Body of pancreas (tissue), 4 donors: ENCODE data around the gene FBXO41. TPM values are rescaled to one million over a fixed set of nuclear protein-coding genes. Genes with fewer than 3 reads are reported as not detected.
A peak's percentile ranks its signal among the peaks of the same experiment; 100 is the strongest.

Source experiments
- ATAC-seq: fragments of 150-250 bp; one replicate; pipeline ENCODE4 v1.9.1; 2016
- DNase-seq, 4 donors: peaks; one replicate each; pipeline ENCODE4 v3.0.0-alpha.2; 2019
- H3K27ac ChIP-seq, 4 donors: fragments of 200-600 bp; sonication (generic); 1 replicate in 3 of 4; 2 replicates in 1 of 4; pipeline versions ENCODE4 v1.5.1 to v1.6.1; 2016 to 2019; ENCODE audit warnings: mild to moderate bottlenecking in 1 of 4, mixed read lengths in 1 of 4, moderate library complexity in 1 of 4
- H3K27me3 ChIP-seq, 2 donors: fragments of 200-600 bp; sonication (generic); one replicate each; pipeline ENCODE4 v1.6.0; 2016; ENCODE audit warnings: mild to moderate bottlenecking in 1 of 2
- H3K36me3 ChIP-seq, 2 donors: fragments of 200-600 bp; sonication (generic); replicated peaks in 1 of 2; 2 replicates each; pipeline ENCODE4 v1.5.1; 2016; ENCODE audit warnings: low read depth in 2 of 2; ENCODE audit not compliant: insufficient read depth in 1 of 2
- H3K4me1 ChIP-seq: fragments of 200-600 bp; sonication (generic); one replicate; pipeline ENCODE4 v1.6.0; 2016
- H3K4me3 ChIP-seq, 2 donors: fragments of 200-600 bp; sonication (generic); 1 replicate in 1 of 2; 2 replicates in 1 of 2; pipeline ENCODE4 v1.5.1; 2016 to 2019
- H3K9me3 ChIP-seq, 3 donors: fragments of 200-600 bp; sonication (generic); 1 replicate in 2 of 3; 2 replicates in 1 of 3; pipeline ENCODE4 v1.5.1; 2016
- POLR2A ChIP-seq, 3 donors: fragments of 450-650 bp; IDR thresholded peaks; one replicate each; pipeline ENCODE4 v1.6.1; 2016; ENCODE audit warnings: antibody characterized with exemption in 3 of 3, mild to moderate bottlenecking in 2 of 3
- WGBS, 2 donors: methylation state at CpG; one replicate each; pipeline ENCODE4 v1.1.5; 2017; 5-methylcytosine and 5-hydroxymethylcytosine counted together
- intact Hi-C: fragments of 100-400 bp; cut with DNase I; formaldehyde crosslinking; loops from one replicate; pipeline ENCODE4 v1.15.1; 2023
- total RNA-seq, 2 donors: library from RNA; depleted of rRNA; stranded (reverse); fragments of >200 nt; gene quantifications; one replicate each; pipeline ENCODE4 v1.1.0, GENCODE V29; 2016
- TF ChIP-seq, protein P1 (sequence below), 7 experiments: fragments of 450-650 bp in 4 of 7; fragments of 200-600 bp in 3 of 7; sonication (generic) in 3 of 7; IDR thresholded peaks; one replicate each; pipeline ENCODE4 v1.5.1; 2016 to 2019; ENCODE audit warnings: antibody characterized with exemption in 7 of 7

Gene FBXO41
- total RNA-seq, 2 donors from 2014 or later, result 4.3 to 11.2 TPM

DNA sequence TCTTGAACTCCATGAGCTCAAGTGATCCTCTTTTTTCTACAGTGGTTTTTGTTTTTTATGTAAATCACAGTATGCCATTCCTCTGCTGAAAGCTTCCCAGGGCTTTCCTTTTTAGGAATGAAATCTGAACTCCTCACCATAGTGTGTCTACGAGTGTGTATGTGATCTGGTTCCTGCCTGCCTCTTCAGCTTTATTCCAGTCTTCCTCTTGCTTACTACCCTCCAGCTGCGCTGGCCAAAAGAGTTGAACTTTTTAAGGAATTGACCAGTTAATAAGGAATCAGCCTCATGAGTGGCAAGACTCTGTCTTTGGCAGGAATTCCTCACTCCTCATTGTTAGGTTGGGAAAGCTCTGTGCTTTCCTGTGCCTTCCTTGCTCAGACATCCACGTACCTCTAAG lies 46.1 kb downstream of the FBXO41 start:
- ATAC-seq (no peak), DNase-seq (no peak)
- intact Hi-C loops, result no loop called here
- Histone ChIP-seq H3K4me3 (no peak overlapping the region), H3K4me1 (peaks cover 35% of the 10 kb centered on the region), H3K36me3 (peaks cover 4% of the 10 kb centered on the region in 2 donors), H3K27ac (no peak overlapping the region), H3K9me3 (no peaks in the 10 kb centered on the region), H3K27me3 (no peaks in the 10 kb centered on the region)
- TF ChIP-seq, protein P1, sequence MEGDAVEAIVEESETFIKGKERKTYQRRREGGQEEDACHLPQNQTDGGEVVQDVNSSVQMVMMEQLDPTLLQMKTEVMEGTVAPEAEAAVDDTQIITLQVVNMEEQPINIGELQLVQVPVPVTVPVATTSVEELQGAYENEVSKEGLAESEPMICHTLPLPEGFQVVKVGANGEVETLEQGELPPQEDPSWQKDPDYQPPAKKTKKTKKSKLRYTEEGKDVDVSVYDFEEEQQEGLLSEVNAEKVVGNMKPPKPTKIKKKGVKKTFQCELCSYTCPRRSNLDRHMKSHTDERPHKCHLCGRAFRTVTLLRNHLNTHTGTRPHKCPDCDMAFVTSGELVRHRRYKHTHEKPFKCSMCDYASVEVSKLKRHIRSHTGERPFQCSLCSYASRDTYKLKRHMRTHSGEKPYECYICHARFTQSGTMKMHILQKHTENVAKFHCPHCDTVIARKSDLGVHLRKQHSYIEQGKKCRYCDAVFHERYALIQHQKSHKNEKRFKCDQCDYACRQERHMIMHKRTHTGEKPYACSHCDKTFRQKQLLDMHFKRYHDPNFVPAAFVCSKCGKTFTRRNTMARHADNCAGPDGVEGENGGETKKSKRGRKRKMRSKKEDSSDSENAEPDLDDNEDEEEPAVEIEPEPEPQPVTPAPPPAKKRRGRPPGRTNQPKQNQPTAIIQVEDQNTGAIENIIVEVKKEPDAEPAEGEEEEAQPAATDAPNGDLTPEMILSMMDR (IDR thresholded peaks at IDR 0.05), result no peak
- no peak for TF ChIP-seq POLR2A (IDR thresholded peaks at IDR 0.05)
- 79 to 91% methylated on average over 3 of the region's 3 CpGs for WGBS, 2 donors

DNA sequence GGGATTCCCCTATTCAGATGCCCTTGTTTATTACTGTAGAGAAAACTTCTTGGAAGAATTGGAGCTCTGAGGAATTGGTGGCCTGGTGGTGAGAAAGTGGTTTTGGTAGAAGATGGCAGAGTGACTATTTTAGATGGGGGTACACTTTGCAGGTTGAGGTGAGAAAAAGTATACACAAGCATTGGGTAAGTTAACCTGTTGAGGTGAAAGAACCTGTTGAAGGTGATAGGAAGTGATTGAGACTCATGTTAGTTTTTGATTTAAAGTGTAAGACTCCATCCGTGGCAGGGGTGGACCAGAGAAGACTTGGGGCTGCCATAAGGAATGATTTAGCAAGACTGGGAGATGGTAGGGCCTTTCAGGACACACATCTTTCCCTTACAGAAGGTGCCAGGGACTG lies 47.1 kb downstream of the FBXO41 start:
- ATAC-seq (no peak), DNase-seq (no peak)
- Histone ChIP-seq H3K4me1 (peaks cover 39% of the 10 kb centered on the region), H3K27ac (no peak overlapping the region), H3K36me3 (peaks cover 4% of the 10 kb centered on the region in 2 donors), H3K27me3 (no peaks in the 10 kb centered on the region), H3K9me3 (no peaks in the 10 kb centered on the region), H3K4me3 (no peak overlapping the region)
- 38 to 48% methylated on average over 1 of the region's 1 CpG for WGBS, 2 donors
- TF ChIP-seq POLR2A (IDR thresholded peaks at IDR 0.05), result no peak
- TF ChIP-seq, protein P1 (IDR thresholded peaks at IDR 0.05), result no peak
- intact Hi-C loops, result no loop called here

DNA sequence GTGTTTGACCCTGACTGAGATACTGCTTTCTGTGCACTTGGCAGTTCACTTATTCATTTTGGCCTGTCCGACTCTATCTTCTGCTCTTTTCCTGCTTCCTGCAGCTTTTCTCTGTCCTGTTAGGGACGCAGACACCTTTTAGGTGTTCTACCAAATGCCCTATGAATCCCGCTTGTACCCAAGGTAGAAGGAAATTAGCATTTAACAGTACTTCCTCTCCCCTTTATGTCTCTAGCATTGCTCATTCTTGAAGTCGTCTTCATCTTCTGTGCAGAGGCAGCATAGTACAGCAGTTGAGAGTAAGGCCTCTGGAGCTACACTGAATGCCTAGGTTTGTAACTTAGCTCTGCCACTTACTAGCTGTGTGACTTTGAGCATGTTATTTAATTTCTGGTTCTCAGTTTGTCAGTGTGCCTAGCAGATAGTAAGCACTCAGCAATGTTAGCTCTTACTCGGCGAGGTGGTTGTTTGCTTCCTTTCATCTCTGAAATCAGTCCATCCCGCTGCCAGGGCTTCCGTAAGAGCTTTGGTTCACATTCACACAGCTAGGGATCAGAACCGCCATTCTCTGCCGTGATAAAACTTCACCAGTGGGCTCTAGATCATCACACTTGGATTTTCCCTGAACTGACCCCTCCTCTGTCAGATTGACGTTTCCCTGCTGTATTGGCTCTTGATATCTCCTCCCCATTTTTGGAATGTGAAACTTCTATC lies 48.8 kb downstream of the FBXO41 start:
- ATAC-seq (no peak), DNase-seq (no peak)
- Histone ChIP-seq H3K27me3 (no peaks in the 10 kb centered on the region), H3K9me3 (no peaks in the 10 kb centered on the region), H3K4me3 (peak overlapping the region in 1 of 2 donors; percentile 78), H3K27ac (peak overlapping the region in 1 of 4 donors; percentile 88), H3K4me1 (peaks cover 40% of the 10 kb centered on the region), H3K36me3 (peaks cover 4% of the 10 kb centered on the region in 2 donors)
- WGBS, 2 donors, result 51 to 60% methylated on average over 11 of the region's 11 CpGs
- TF ChIP-seq, protein P1 (IDR thresholded peaks at IDR 0.05), result no peak
- TF ChIP-seq POLR2A (IDR thresholded peaks at IDR 0.05), result no peak
- intact Hi-C loops, result no loop called here

DNA sequence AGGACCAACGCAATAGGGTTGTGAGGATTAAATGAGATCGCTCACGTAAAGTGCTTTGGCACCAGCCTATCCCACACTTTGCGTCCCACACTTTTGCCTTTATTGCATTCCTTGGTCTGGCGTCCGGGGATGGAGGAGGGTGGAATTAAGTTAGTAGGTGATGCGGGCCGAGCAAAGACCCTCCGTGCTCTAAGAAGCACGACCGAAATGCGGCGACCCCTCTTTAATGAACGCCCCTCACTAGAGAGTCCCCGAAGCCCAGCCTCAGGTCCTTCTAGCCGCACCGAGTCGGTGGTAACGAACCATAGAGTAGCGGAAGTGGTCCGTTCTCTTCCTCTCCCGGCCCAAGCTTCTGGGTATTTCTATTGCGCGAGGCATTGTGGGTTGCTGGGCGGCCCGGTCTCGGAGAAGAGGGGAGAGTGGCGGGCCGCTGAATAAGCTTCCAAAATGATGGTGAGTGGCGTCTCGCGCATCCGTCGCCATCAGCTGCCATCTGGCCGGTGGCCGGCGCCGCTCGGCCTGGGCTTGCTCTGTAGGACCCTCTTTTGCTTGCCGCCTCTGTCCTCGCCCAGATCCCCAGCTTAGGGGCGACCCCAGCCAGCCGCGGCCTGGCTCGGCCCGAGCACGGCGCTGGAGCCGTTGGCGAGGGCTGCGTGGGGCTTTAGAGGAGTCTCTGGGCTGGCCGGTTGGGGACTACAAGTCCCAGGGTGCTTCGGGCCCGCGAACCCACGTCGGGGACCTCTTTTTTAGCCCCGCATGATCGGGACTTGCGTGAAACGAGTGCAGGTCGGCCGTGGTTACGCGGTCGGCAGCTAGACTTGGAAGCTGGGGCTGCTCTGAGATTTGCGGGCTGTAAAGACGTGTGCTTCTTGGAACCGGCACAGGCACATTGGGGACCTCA lies 50.1 kb downstream of the FBXO41 start, which contains the start of gene CCT7:
CCT7 (plus strand) TSS at position 377 of the 901 bp plus-strand sequence; CDS start at position 448, 71 bp downstream.
- DNase-seq (peak; percentile 86 to 93 (median 89)), ATAC-seq (peak; percentile 78)
- H3K27ac ChIP-seq, result peak within 1 kb of the TSS; percentile 77 to 93 (median 84)
- H3K4me1 ChIP-seq, result peaks cover 33% of the 10 kb centered on the region
- WGBS, 2 donors, result 0% methylated on average over 27 to 69 of the region's 69 CpGs
- no peaks in the 10 kb centered on the region for H3K36me3 ChIP-seq
- no peaks in the 10 kb centered on the region for H3K27me3 ChIP-seq
- peak within 1 kb of the TSS; percentile 78 to 81 for H3K4me3 ChIP-seq
- intact Hi-C loops, result no loop called here
- TF ChIP-seq POLR2A (IDR thresholded peaks at IDR 0.05), result peak; percentile 52 to 87 (median 84)
- TF ChIP-seq, protein P1 (IDR thresholded peaks at IDR 0.05), result peak in 1 of 7 experiments; percentile 3
- H3K9me3 ChIP-seq, result no peaks in the 10 kb centered on the region
